Thymus (tissue), 11 donors: Measurements from ENCODE around the gene ANO6. TPM values are rescaled to one million over a fixed set of nuclear protein-coding genes. Genes with fewer than 3 reads are reported as not detected.

Experiments used
- DNase-seq, 9 donors: peaks; one replicate each; pipeline ENCODE4 v3.0.0-alpha.2; 2013; ENCODE audit warnings: low spot score in 9 of 9, low read depth in 6 of 9, missing footprints in 1 of 9
- H3K27ac ChIP-seq, 2 donors: one replicate each; pipeline ENCODE4 v1.5.1; 2013; ENCODE audit warnings: control low read depth in 1 of 2, low read depth in 1 of 2, low read length in 1 of 2, mild to moderate bottlenecking in 1 of 2, moderate library complexity in 1 of 2
- H3K27me3 ChIP-seq, 2 donors: one replicate each; pipeline ENCODE4 v1.5.1; 2013; ENCODE audit warnings: low read length in 1 of 2; ENCODE audit not compliant: control insufficient read depth in 2 of 2, insufficient read depth in 1 of 2
- H3K36me3 ChIP-seq, 2 donors: one replicate each; pipeline ENCODE4 v1.5.1; 2013; ENCODE audit warnings: low read length in 1 of 2, mild to moderate bottlenecking in 1 of 2, moderate library complexity in 1 of 2; ENCODE audit not compliant: control insufficient read depth in 2 of 2, insufficient read depth in 2 of 2
- H3K4me1 ChIP-seq, 2 donors: one replicate each; pipeline ENCODE4 v1.5.1; 2013; ENCODE audit warnings: low read length in 2 of 2; ENCODE audit not compliant: control insufficient read depth in 2 of 2, insufficient read depth in 2 of 2
- H3K4me3 ChIP-seq, 2 donors: one replicate each; pipeline ENCODE4 v1.5.1; 2013; ENCODE audit warnings: low read length in 2 of 2, control low read depth in 1 of 2, mild to moderate bottlenecking in 1 of 2
- H3K9me3 ChIP-seq, 2 donors: one replicate each; pipeline ENCODE4 v1.5.1; 2013; ENCODE audit warnings: low read length in 1 of 2, mild to moderate bottlenecking in 1 of 2; ENCODE audit not compliant: control insufficient read depth in 2 of 2, insufficient read depth in 1 of 2
- WGBS: extraction: QIAGEN DNeasy Blood & Tissue Kit; methylation state at CpG from one replicate; pipeline ENCODE4 v1.1.7; 2013; 5-methylcytosine and 5-hydroxymethylcytosine counted together
- polyA plus RNA-seq: library from polyadenylated mRNA; stranded (reverse); fragments of 200-250 nt; gene quantifications from one replicate; pipeline ENCODE4 v1.2.3, GENCODE V29; 2013
- total RNA-seq: library from RNA; stranded (reverse); fragments of 120-200 nt; gene quantifications from one replicate; pipeline ENCODE4 v1.2.4, GENCODE V29; 2013
- donor health status: healthy.

The ANO6 gene
- total and polyA plus RNA-seq, 2 donors = 11.6 to 33.1 TPM

GRCh38 chr12:45432710-45433109 lies 216.8 kb downstream of the ANO6 start:
- no peak for DNase-seq
- Histone ChIP-seq H3K36me3 (peaks cover 0 to 45% of the 10 kb centered on the region in 2 donors), H3K4me3 (no peak overlapping the region), H3K27me3 (no peaks in the 10 kb centered on the region), H3K9me3 (no peaks in the 10 kb centered on the region), H3K4me1 (peaks cover 11 to 18% of the 10 kb centered on the region in 2 donors), H3K27ac (no peak overlapping the region)
- 99% methylated on average over 5 of the region's 5 CpGs for WGBS

- H3K36me3 ChIP-seq = peaks cover 0 to 38% of the 10 kb centered on the region in 2 donors
Measured at GRCh38 chr12:45433441-45433868, 217.6 kb downstream of the ANO6 start.

GRCh38 chr12:45434094-45434493 lies 218.2 kb downstream of the ANO6 start:
- Histone ChIP-seq H3K27ac (no peak overlapping the region), H3K9me3 (no peaks in the 10 kb centered on the region), H3K36me3 (peaks cover 0 to 33% of the 10 kb centered on the region in 2 donors), H3K4me3 (no peak overlapping the region), H3K27me3 (no peaks in the 10 kb centered on the region), H3K4me1 (peaks cover 11 to 18% of the 10 kb centered on the region in 2 donors)
- no peak for DNase-seq
- WGBS = 88% methylated on average over 7 of the region's 7 CpGs

More at GRCh38 chr12:45433441-45433868, 217.6 kb downstream of the ANO6 start:
- WGBS = 93% methylated on average over 6 of the region's 6 CpGs
- Histone ChIP-seq H3K4me1 (peaks cover 11 to 18% of the 10 kb centered on the region in 2 donors), H3K27ac (no peak overlapping the region), H3K4me3 (no peak overlapping the region), H3K27me3 (no peaks in the 10 kb centered on the region), H3K9me3 (no peaks in the 10 kb centered on the region)
- no peak for DNase-seq

GRCh38 chr12:45435945-45436710 lies 220.2 kb downstream of the ANO6 start:
- H3K36me3 ChIP-seq = peaks cover 0 to 17% of the 10 kb centered on the region in 2 donors
- peak in 6 of 9 donors; percentile 23 to 68 (median 32) for DNase-seq
- WGBS = 97% methylated on average over 3 of the region's 3 CpGs

GRCh38 chr12:45439039-45439438 lies 223.1 kb downstream of the ANO6 start:
- no peaks in the 10 kb centered on the region for H3K27me3 ChIP-seq
- no peak for DNase-seq

More at GRCh38 chr12:45435945-45436710, 220.2 kb downstream of the ANO6 start:
- Histone ChIP-seq H3K9me3 (peaks cover 0 to 5% of the 10 kb centered on the region in 2 donors), H3K27me3 (no peaks in the 10 kb centered on the region), H3K4me3 (no peak overlapping the region), H3K4me1 (peaks cover 9 to 11% of the 10 kb centered on the region in 2 donors), H3K27ac (peak overlapping the region in 1 of 2 donors; percentile 5)

GRCh38 chr12:45446013-45446412 lies 230.1 kb downstream of the ANO6 start:
- no peak for DNase-seq
- H3K4me3 ChIP-seq = no peak overlapping the region
- no peaks in the 10 kb centered on the region for H3K36me3 ChIP-seq
- no peak overlapping the region for H3K27ac ChIP-seq
- peaks cover 0 to 6% of the 10 kb centered on the region in 2 donors for H3K4me1 ChIP-seq
- peaks cover 0 to 9% of the 10 kb centered on the region in 2 donors for H3K9me3 ChIP-seq
- WGBS = 100% methylated on average over 1 of the region's 1 CpG
- H3K27me3 ChIP-seq = no peaks in the 10 kb centered on the region

More at GRCh38 chr12:45439039-45439438, 223.1 kb downstream of the ANO6 start:
- H3K4me3 ChIP-seq = no peak overlapping the region
- 87% methylated on average over 4 of the region's 4 CpGs for WGBS
- peaks cover 0 to 4% of the 10 kb centered on the region in 2 donors for H3K36me3 ChIP-seq
- H3K27ac ChIP-seq = no peak overlapping the region
- peaks cover 5 to 11% of the 10 kb centered on the region in 2 donors for H3K4me1 ChIP-seq
- peaks cover 0 to 13% of the 10 kb centered on the region in 2 donors for H3K9me3 ChIP-seq

GRCh38 chr12:45458238-45458637 lies 242.3 kb downstream of the ANO6 start:
- 86% methylated on average over 1 of the region's 1 CpG for WGBS
- no peak for DNase-seq
- Histone ChIP-seq H3K27me3 (no peaks in the 10 kb centered on the region), H3K9me3 (no peaks in the 10 kb centered on the region), H3K4me1 (no peaks in the 10 kb centered on the region), H3K27ac (no peak overlapping the region), H3K4me3 (no peak overlapping the region), H3K36me3 (no peaks in the 10 kb centered on the region)

- WGBS = 93% methylated on average over 4 of the region's 4 CpGs
- Histone ChIP-seq H3K4me1 (no peaks in the 10 kb centered on the region), H3K36me3 (no peaks in the 10 kb centered on the region), H3K27ac (no peak overlapping the region), H3K9me3 (no peaks in the 10 kb centered on the region), H3K27me3 (no peaks in the 10 kb centered on the region), H3K4me3 (no peak overlapping the region)
- no peak for DNase-seq
Measured at GRCh38 chr12:45458854-45459807, 243.2 kb downstream of the ANO6 start.
